Measurements from ENCODE around the gene TEX264.
A peak's percentile ranks its signal among the peaks of the same experiment; 100 is the strongest.

Gene TEX264

GRCh38 chr3:51711352-51712037, 40.4 kb downstream of the TEX264 start:
- H3K27ac Mint-ChIP-seq: no peak overlapping the region

GRCh38 chr3:51712038-51712420, 41.0 kb downstream of the TEX264 start:
- Mint-ChIP-seq H3K4me3 (no peak overlapping the region), H3K27me3 (peaks cover 2% of the 10 kb centered on the region), H3K9me3 (no peaks in the 10 kb centered on the region), H3K36me3 (ENCODE audit: low read depth) (peaks cover 2% of the 10 kb centered on the region), H3K4me1 (peaks cover 10% of the 10 kb centered on the region), H3K27ac (no peak overlapping the region)
- no peak for DNase-seq
- no peak for ATAC-seq

More at GRCh38 chr3:51711352-51712037, 40.4 kb downstream of the TEX264 start:
- H3K4me3 Mint-ChIP-seq: no peak overlapping the region
- H3K27me3 Mint-ChIP-seq: peaks cover 2% of the 10 kb centered on the region
- H3K36me3 Mint-ChIP-seq (ENCODE audit: low read depth): peaks cover 2% of the 10 kb centered on the region
- DNase-seq (no peak), ATAC-seq (no peak)
- H3K4me1 Mint-ChIP-seq: peaks cover 10% of the 10 kb centered on the region
- no peaks in the 10 kb centered on the region for H3K9me3 Mint-ChIP-seq

- H3K27ac Mint-ChIP-seq: no peak overlapping the region
- DNase-seq (no peak), ATAC-seq (no peak)
- H3K27me3 Mint-ChIP-seq: peaks cover 2% of the 10 kb centered on the region
- no peak overlapping the region for H3K4me3 Mint-ChIP-seq
- peaks cover 2% of the 10 kb centered on the region for H3K36me3 Mint-ChIP-seq (ENCODE audit: low read depth)
- no peaks in the 10 kb centered on the region for H3K9me3 Mint-ChIP-seq
- H3K4me1 Mint-ChIP-seq: peaks cover 7% of the 10 kb centered on the region
Observed at GRCh38 chr3:51712511-51712931, 41.5 kb downstream of the TEX264 start.

GRCh38 chr3:51712963-51713362, 41.9 kb downstream of the TEX264 start:
- peaks cover 2% of the 10 kb centered on the region for H3K27me3 Mint-ChIP-seq
- no peak overlapping the region for H3K4me3 Mint-ChIP-seq
- peaks cover 7% of the 10 kb centered on the region for H3K4me1 Mint-ChIP-seq
- ATAC-seq: no peak
- no peaks in the 10 kb centered on the region for H3K9me3 Mint-ChIP-seq
- DNase-seq: no peak
- H3K36me3 Mint-ChIP-seq (ENCODE audit: low read depth): peaks cover 2% of the 10 kb centered on the region
- H3K27ac Mint-ChIP-seq: no peak overlapping the region

- Mint-ChIP-seq H3K4me3 (no peak overlapping the region), H3K36me3 (ENCODE audit: low read depth) (no peaks in the 10 kb centered on the region), H3K27me3 (no peaks in the 10 kb centered on the region), H3K4me1 (peaks cover 17% of the 10 kb centered on the region), H3K9me3 (no peaks in the 10 kb centered on the region), H3K27ac (no peak overlapping the region)
- no peak for ATAC-seq
- no peak for DNase-seq
Observed at GRCh38 chr3:51715231-51715976, 44.4 kb downstream of the TEX264 start.

- Mint-ChIP-seq H3K36me3 (ENCODE audit: low read depth) (no peaks in the 10 kb centered on the region), H3K4me3 (no peak overlapping the region), H3K27me3 (no peaks in the 10 kb centered on the region), H3K27ac (no peak overlapping the region), H3K4me1 (peaks cover 17% of the 10 kb centered on the region), H3K9me3 (no peaks in the 10 kb centered on the region)
- ATAC-seq (no peak), DNase-seq (no peak)
Observed at GRCh38 chr3:51715977-51716294, 44.9 kb downstream of the TEX264 start.

- H3K36me3 Mint-ChIP-seq (ENCODE audit: low read depth): no peaks in the 10 kb centered on the region
- no peaks in the 10 kb centered on the region for H3K27me3 Mint-ChIP-seq
- no peak overlapping the region for H3K4me3 Mint-ChIP-seq
- no peak overlapping the region for H3K27ac Mint-ChIP-seq
- H3K4me1 Mint-ChIP-seq: peaks cover 25% of the 10 kb centered on the region
- no peak for DNase-seq
- H3K9me3 Mint-ChIP-seq: no peaks in the 10 kb centered on the region
- no peak for ATAC-seq
Observed at GRCh38 chr3:51716805-51717204, 45.8 kb downstream of the TEX264 start.

GRCh38 chr3:51717446-51717845, 46.4 kb downstream of the TEX264 start:
- Mint-ChIP-seq H3K4me1 (peaks cover 28% of the 10 kb centered on the region), H3K36me3 (ENCODE audit: low read depth) (no peaks in the 10 kb centered on the region), H3K4me3 (no peak overlapping the region), H3K27me3 (no peaks in the 10 kb centered on the region), H3K27ac (no peak overlapping the region), H3K9me3 (no peaks in the 10 kb centered on the region)
- no peak for ATAC-seq
- DNase-seq: no peak

- ATAC-seq (no peak), DNase-seq (no peak)
- Mint-ChIP-seq H3K9me3 (no peaks in the 10 kb centered on the region), H3K27me3 (no peaks in the 10 kb centered on the region), H3K4me1 (peaks cover 28% of the 10 kb centered on the region), H3K27ac (no peak overlapping the region), H3K4me3 (no peak overlapping the region), H3K36me3 (ENCODE audit: low read depth) (no peaks in the 10 kb centered on the region)
Observed at GRCh38 chr3:51717947-51718346, 46.9 kb downstream of the TEX264 start.

- ATAC-seq (peak; percentile 86), DNase-seq (peak; percentile 83)
- H3K27ac Mint-ChIP-seq: no peak overlapping the region
- no peak overlapping the region for H3K4me3 Mint-ChIP-seq
- no peaks in the 10 kb centered on the region for H3K36me3 Mint-ChIP-seq (ENCODE audit: low read depth)
- no peaks in the 10 kb centered on the region for H3K9me3 Mint-ChIP-seq
- no peaks in the 10 kb centered on the region for H3K27me3 Mint-ChIP-seq
- peaks cover 31% of the 10 kb centered on the region for H3K4me1 Mint-ChIP-seq
Observed at GRCh38 chr3:51718547-51719409, 47.7 kb downstream of the TEX264 start.

- DNase-seq (no peak), ATAC-seq (no peak)
- no peaks in the 10 kb centered on the region for H3K27me3 Mint-ChIP-seq
- H3K9me3 Mint-ChIP-seq: no peaks in the 10 kb centered on the region
- no peak overlapping the region for H3K4me3 Mint-ChIP-seq
- no peaks in the 10 kb centered on the region for H3K36me3 Mint-ChIP-seq (ENCODE audit: low read depth)
- H3K27ac Mint-ChIP-seq: no peak overlapping the region
- peaks cover 33% of the 10 kb centered on the region for H3K4me1 Mint-ChIP-seq
Observed at GRCh38 chr3:51719410-51720025, 48.5 kb downstream of the TEX264 start.

GRCh38 chr3:51720292-51721061, 49.4 kb downstream of the TEX264 start:
- peak overlapping the region; percentile 26 for H3K27ac Mint-ChIP-seq
- DNase-seq: no peak
- H3K27me3 Mint-ChIP-seq: no peaks in the 10 kb centered on the region
- no peak for ATAC-seq
- no peaks in the 10 kb centered on the region for H3K36me3 Mint-ChIP-seq (ENCODE audit: low read depth)
- no peaks in the 10 kb centered on the region for H3K9me3 Mint-ChIP-seq
- H3K4me1 Mint-ChIP-seq: peaks cover 37% of the 10 kb centered on the region
- H3K4me3 Mint-ChIP-seq: no peak overlapping the region

GRCh38 chr3:51721062-51721745, 50.2 kb downstream of the TEX264 start:
- DNase-seq: no peak
- Mint-ChIP-seq H3K4me1 (peaks cover 41% of the 10 kb centered on the region), H3K9me3 (no peaks in the 10 kb centered on the region), H3K36me3 (ENCODE audit: low read depth) (no peaks in the 10 kb centered on the region), H3K27ac (peak overlapping the region; percentile 47), H3K4me3 (no peak overlapping the region), H3K27me3 (no peaks in the 10 kb centered on the region)
- ATAC-seq: no peak
